Small intestine (tissue), 7 donors: ENCODE results near the gene TOR3A. TPM values are rescaled to one million over a fixed set of nuclear protein-coding genes. Genes with fewer than 3 reads are reported as not detected.

Experiments
- DNase-seq, 2 donors: peaks; one replicate each; pipeline versions ENCODE4 v3.0.0 to v3.0.0-alpha.2; 2013
- FAIRE-seq: peaks from 2 replicates; lab custom pipeline; 2012; peaks lifted over from hg19 to GRCh38; lab: Jason Lieb, UNC
- H3K27ac ChIP-seq, 3 donors: one replicate each; pipeline ENCODE4 v1.5.1; 2013; ENCODE audit warnings: low read length in 2 of 3, mild to moderate bottlenecking in 2 of 3, control low read depth in 1 of 3, inconsistent platforms in 1 of 3, low read depth in 1 of 3, moderate library complexity in 1 of 3
- H3K27me3 ChIP-seq, 3 donors: one replicate each; pipeline ENCODE4 v1.6.1; 2013; ENCODE audit warnings: low read length in 3 of 3, inconsistent platforms in 1 of 3; ENCODE audit not compliant: control insufficient read depth in 3 of 3, insufficient read depth in 3 of 3
- H3K36me3 ChIP-seq, 3 donors: one replicate each; pipeline ENCODE4 v1.6.1; 2013; ENCODE audit warnings: low read length in 3 of 3, inconsistent platforms in 1 of 3, low read depth in 1 of 3, mild to moderate bottlenecking in 1 of 3, moderate library complexity in 1 of 3; ENCODE audit not compliant: control insufficient read depth in 3 of 3, insufficient read depth in 2 of 3
- H3K4me1 ChIP-seq, 3 donors: one replicate each; pipeline ENCODE4 v1.6.1; 2013; ENCODE audit warnings: low read length in 2 of 3, inconsistent platforms in 1 of 3, low read depth in 1 of 3, mild to moderate bottlenecking in 1 of 3, moderate library complexity in 1 of 3; ENCODE audit not compliant: control insufficient read depth in 3 of 3, insufficient read depth in 2 of 3
- H3K4me3 ChIP-seq, 3 donors: one replicate each; pipeline ENCODE4 v1.5.1; 2013; ENCODE audit warnings: low read length in 3 of 3, control low read depth in 1 of 3, inconsistent platforms in 1 of 3, low read depth in 1 of 3, mild to moderate bottlenecking in 1 of 3, moderate library complexity in 1 of 3
- H3K9me3 ChIP-seq, 2 donors: one replicate each; pipeline ENCODE4 v1.6.1; 2013; ENCODE audit warnings: low read depth in 1 of 2, low read length in 1 of 2; ENCODE audit not compliant: control insufficient read depth in 2 of 2, insufficient read depth in 1 of 2
- WGBS, 3 donors: extraction: QIAGEN DNeasy Blood & Tissue Kit; methylation state at CpG; one replicate each; pipeline ENCODE4 v1.1.7; 2013; 5-methylcytosine and 5-hydroxymethylcytosine counted together
- polyA plus RNA-seq, 4 donors: library from polyadenylated mRNA; stranded (reverse) in 3 of 4; unstranded in 1 of 4; fragments of 200-250 nt in 3 of 4; fragments of 120-200 nt in 1 of 4; gene quantifications; one replicate each; pipeline versions ENCODE4 v1.2.1 to v1.2.3, GENCODE V29; 2013
- donor health status: healthy with polysubstance abuse.
- donor health status: control.
- donor health status: control.
- donor health status: Bipolar disorder and iron deficiency.
- donor health status: healthy.

TOR3A gene
- polyA plus RNA-seq, 4 donors = 6.3 to 30.6 (median 15.8) TPM

DNA sequence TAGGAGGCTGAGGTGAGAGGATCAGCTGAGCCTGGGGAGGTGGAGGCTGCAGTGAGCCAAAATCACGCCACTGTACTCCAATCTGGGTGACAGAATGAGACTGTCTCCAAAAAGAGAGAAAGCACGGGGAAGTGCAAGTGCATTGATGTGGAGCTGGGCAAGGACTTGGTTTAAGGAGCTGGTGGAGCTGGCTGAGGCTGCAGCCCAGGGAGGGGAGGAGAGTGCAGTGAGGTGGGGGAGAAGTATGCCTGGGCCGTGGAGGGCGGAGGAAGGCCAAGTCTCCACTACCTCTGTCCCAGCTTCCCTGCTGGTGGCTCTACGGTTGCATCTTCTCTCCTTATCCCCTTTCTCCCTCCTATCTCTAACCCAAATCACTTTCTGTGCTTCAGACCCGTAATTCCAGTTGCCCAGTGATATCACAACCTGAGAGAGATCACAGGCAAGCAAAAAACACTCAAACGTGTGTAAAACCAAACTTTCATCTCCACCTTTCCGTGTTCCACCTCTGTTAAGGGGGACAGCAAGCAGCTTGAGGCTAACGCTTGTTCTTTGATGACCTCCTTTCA, 11.1 kb downstream of the TOR3A start:
- FAIRE-seq (no peak), DNase-seq (no peak)
- peaks cover 12 to 83% (median 21%) of the 10 kb centered on the region in 3 donors for H3K36me3 ChIP-seq
- no peaks in the 10 kb centered on the region for H3K9me3 ChIP-seq
- no peak overlapping the region for H3K4me3 ChIP-seq
- 83 to 91% (median 85%) methylated on average over 9 of the region's 9 CpGs for WGBS, 3 donors
- no peaks in the 10 kb centered on the region for H3K27me3 ChIP-seq
- H3K27ac ChIP-seq = no peak overlapping the region
- no peaks in the 10 kb centered on the region for H3K4me1 ChIP-seq

DNA sequence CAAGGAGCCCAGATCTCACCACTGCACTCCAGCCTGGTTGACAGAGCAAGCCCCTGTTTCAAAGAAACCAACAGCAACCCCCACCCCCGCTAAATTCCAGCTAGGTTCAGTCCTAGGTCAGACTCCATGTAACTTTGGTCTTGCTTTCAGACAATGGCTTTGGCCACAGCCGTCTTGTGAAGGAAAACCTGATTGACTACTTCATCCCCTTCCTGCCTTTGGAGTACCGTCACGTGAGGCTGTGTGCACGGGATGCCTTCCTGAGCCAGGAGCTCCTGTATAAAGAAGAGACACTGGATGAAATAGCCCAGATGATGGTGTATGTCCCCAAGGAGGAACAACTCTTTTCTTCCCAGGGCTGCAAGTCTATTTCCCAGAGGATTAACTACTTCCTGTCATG, 12.9 kb downstream of the TOR3A start:
- no peaks in the 10 kb centered on the region for H3K27me3 ChIP-seq
- 74 to 81% (median 79%) methylated on average over 5 of the region's 5 CpGs for WGBS, 3 donors
- H3K27ac ChIP-seq = no peak overlapping the region
- DNase-seq = no peak
- H3K36me3 ChIP-seq = peaks cover 12 to 72% (median 19%) of the 10 kb centered on the region in 3 donors
- H3K4me1 ChIP-seq = no peaks in the 10 kb centered on the region
- FAIRE-seq = no peak
- no peaks in the 10 kb centered on the region for H3K9me3 ChIP-seq
- no peak overlapping the region for H3K4me3 ChIP-seq

DNA sequence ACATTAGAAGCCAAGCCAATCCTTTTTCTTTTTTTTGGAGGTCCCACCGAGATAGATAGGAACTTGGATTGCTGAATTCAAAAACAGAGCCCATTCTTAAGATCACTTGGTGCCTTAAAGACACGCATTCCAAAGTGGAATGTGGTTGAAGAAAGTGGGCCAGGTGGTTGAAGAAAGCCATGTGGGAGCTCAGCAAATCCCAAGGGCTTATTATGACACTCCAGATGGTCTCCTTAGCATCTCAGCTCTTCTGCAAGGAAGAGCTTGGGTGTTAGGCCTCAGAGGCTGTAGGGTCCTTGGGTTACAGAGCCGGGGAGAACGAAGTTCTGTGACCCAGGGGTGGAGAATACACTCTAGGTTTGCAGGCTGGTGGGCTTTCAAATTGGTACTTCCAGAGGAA, 13.5 kb downstream of the TOR3A start:
- no peak overlapping the region for H3K27ac ChIP-seq
- WGBS, 3 donors = 90 to 93% (median 92%) methylated on average over 4 of the region's 4 CpGs
- no peaks in the 10 kb centered on the region for H3K9me3 ChIP-seq
- no peaks in the 10 kb centered on the region for H3K27me3 ChIP-seq
- DNase-seq = no peak
- H3K4me1 ChIP-seq = no peaks in the 10 kb centered on the region
- H3K4me3 ChIP-seq = no peak overlapping the region
- FAIRE-seq = no peak
- H3K36me3 ChIP-seq = peaks cover 12 to 69% (median 19%) of the 10 kb centered on the region in 3 donors

DNA sequence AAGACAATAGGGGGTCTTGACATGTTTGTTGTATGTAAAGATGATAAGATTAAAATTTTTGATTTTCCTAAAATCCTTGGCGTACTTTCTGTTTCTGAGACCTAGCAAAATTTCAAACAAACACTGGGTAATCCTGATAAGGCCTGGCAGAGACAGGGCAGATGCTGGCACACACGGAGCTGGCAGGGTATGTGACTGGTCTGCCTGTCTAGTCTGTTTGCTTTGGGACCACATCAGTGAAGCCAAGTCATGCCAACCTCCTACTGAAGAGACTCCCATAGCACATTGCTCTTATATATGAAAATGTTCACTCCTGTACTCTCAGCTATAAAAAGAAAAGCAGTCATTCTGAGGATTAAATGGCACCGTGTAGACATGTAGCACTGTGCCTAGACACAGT, 14.1 kb downstream of the TOR3A start:
- Histone ChIP-seq H3K4me3 (no peak overlapping the region), H3K27me3 (no peaks in the 10 kb centered on the region), H3K36me3 (peaks cover 12 to 69% (median 19%) of the 10 kb centered on the region in 3 donors), H3K27ac (no peak overlapping the region), H3K9me3 (no peaks in the 10 kb centered on the region), H3K4me1 (no peaks in the 10 kb centered on the region)
- DNase-seq = no peak
- WGBS, 3 donors = 79 to 86% (median 79%) methylated on average over 3 of the region's 3 CpGs
- FAIRE-seq = no peak

DNA sequence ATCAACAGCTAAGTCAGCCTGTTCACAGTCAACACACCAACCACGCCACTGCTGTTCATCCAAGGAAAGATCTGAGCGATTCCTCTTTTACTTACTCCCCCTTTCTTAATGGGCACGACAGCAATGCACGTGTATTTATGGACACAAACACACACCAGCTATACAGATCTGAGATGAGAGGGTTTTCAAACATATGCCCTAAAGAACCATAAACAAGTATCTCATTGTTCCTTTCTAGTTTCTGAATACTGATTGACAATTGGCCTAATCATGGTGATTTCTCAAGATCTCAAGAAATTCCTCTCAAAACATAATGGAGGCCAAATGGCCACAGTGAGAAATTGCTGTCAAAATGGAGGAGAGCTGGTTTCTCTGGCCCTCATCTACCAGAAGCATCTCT, 18.0 kb downstream of the TOR3A start:
- Histone ChIP-seq H3K4me3 (no peak overlapping the region), H3K27me3 (no peaks in the 10 kb centered on the region), H3K36me3 (peaks cover 4 to 34% (median 5%) of the 10 kb centered on the region in 3 donors), H3K27ac (no peak overlapping the region), H3K4me1 (peaks cover 0 to under 1% (median 0%) of the 10 kb centered on the region in 3 donors), H3K9me3 (no peaks in the 10 kb centered on the region)
- 93 to 96% (median 96%) methylated on average over 4 of the region's 4 CpGs for WGBS, 3 donors
- DNase-seq (no peak), FAIRE-seq (no peak)

DNA sequence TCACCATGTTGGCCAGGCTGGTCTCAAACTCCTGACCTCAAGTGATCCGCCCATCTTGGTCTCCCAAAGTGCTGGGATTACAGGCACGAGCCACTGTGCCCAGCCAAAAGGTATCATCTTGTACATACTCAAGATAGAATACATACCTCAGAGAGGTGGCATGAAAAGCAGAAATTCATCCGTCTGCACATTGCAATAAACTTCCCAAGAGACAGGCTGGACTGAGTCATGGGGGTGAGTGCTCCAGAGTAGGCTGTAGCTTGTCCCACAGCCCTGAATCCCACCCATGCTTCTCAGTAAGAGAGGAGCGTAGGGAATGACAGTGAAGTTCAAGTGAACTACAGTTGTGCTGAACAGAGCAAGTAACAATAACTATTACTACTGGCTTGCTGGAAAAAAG, 19.7 kb downstream of the TOR3A start:
- H3K27me3 ChIP-seq = no peaks in the 10 kb centered on the region
- peaks cover 0 to 20% (median 2%) of the 10 kb centered on the region in 3 donors for H3K36me3 ChIP-seq
- H3K27ac ChIP-seq = no peak overlapping the region
- no peak overlapping the region for H3K4me3 ChIP-seq
- FAIRE-seq (no peak), DNase-seq (no peak)
- H3K4me1 ChIP-seq = peaks cover 0 to 3% (median 0%) of the 10 kb centered on the region in 3 donors
- 95 to 99% (median 98%) methylated on average over 4 of the region's 4 CpGs for WGBS, 3 donors
- no peaks in the 10 kb centered on the region for H3K9me3 ChIP-seq

DNA sequence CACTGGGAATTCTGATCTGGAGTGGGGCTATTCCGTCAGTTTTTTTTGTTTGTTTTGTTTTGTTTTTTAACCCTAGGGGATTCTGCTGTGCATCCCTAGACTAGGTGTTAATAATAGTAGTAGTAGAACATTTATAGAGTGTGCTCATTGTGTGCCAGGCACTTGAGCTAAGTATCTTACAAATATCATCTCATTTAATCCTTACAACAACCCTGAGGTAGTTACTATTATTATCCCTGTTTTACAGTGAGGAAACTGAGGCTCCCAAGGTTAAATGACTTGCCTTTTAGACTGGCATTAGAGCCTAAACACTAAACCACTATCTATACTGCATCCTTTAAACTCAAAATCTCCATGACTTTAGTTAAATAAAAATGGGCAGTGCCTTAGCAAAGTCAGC, 22.1 kb downstream of the TOR3A start:
- WGBS, 3 donors = 93 to 100% (median 96%) methylated on average over 1 of the region's 1 CpG
- Histone ChIP-seq H3K9me3 (no peaks in the 10 kb centered on the region), H3K4me1 (peaks cover 0 to 3% (median 0%) of the 10 kb centered on the region in 3 donors), H3K27me3 (no peaks in the 10 kb centered on the region), H3K27ac (no peak overlapping the region), H3K36me3 (peaks cover 5 to 27% (median 9%) of the 10 kb centered on the region in 3 donors), H3K4me3 (no peak overlapping the region)
- FAIRE-seq = no peak
- no peak for DNase-seq

DNA sequence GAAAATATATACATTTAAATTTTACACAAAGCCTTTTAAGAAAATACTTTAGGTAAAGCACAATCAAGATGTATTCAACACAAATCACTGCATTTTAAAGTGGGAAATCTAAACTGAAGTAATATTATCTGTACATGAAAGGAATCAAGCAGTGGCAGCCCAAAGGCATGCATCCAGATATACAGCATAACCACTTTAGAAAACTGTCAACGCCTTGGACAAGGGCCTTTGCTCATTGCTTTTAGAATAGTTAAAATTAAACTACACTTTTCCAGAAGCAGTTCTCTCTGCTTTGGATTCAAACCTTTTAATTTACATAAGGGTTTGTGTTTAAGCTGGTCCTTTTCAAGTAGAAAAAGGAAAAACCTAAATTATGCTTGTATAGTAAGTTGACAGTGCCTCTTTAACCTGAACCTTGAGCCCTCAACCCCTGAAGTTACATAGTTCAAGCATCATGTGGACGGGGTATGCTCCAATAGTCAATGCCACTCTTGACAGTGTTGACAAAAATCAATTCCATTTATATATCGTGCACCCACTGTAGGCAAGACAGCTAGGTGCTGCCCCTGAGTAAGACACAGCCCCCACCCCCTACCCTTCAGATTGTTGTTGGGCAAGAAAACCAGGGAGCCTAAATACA, 22.9 kb downstream of the TOR3A start:
- 87 to 94% (median 89%) methylated on average over 3 of the region's 3 CpGs for WGBS, 3 donors
- no peak overlapping the region for H3K27ac ChIP-seq
- H3K27me3 ChIP-seq = no peaks in the 10 kb centered on the region
- peaks cover 0 to 3% (median 0%) of the 10 kb centered on the region in 3 donors for H3K4me1 ChIP-seq
- no peaks in the 10 kb centered on the region for H3K9me3 ChIP-seq
- H3K4me3 ChIP-seq = no peak overlapping the region
- peaks cover 7 to 33% (median 12%) of the 10 kb centered on the region in 3 donors for H3K36me3 ChIP-seq
- no peak for FAIRE-seq
- DNase-seq = no peak
